Ishikawa (cell line): ENCODE measurements around the gene HOMER1.

Source experiments
- CEBPB ChIP-seq: IDR thresholded peaks from 2 replicates; pipeline ENCODE4 v1.6.1; 2012
- EGR1 ChIP-seq: IDR thresholded peaks from 2 replicates; pipeline ENCODE4 v1.6.1; 2012
- EP300 ChIP-seq: IDR thresholded peaks from 2 replicates; pipeline ENCODE4 v1.6.1; 2012; ENCODE audit warnings: borderline replicate concordance
- REST ChIP-seq: IDR thresholded peaks from 2 replicates; pipeline ENCODE4 v1.6.1; 2012; ENCODE audit warnings: low read depth, mild to moderate bottlenecking

DNA sequence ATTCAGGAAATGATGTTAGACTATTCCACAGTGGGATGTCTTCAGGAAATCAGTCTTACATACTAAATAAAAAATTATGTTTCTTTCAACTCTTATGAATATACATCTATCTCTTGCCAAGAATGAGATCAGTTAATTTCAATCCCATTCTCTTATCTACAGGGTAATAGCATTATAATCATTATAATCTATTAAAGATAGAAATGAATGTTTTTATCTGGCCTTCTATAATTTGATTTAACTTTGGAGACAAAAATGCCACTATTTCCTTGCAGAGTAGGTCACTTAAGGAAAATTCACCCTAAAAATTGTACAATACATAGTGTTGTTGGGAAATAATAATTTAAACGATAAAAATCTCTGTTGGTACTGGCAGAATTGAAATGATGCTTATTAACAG lies 96.4 kb downstream of the HOMER1 start:
- TF ChIP-seq EGR1 (no peak), REST (no peak), EP300 (no peak), CEBPB (no peak)
